HEK293T (cell line): ENCODE measurements around the gene GJB5.

ENCODE experiments used
- CTCF ChIA-PET: fragments of 350-600 bp; formaldehyde crosslinking; extraction: SDS; loops from one replicate; lab custom pipeline; 2021; ENCODE audit warnings: antibody characterized with exemption, inconsistent platforms; lab: Yijun Ruan, JAX
- POLR2A ChIA-PET: fragments of 350-600 bp; formaldehyde crosslinking; extraction: SDS; loops from one replicate; lab custom pipeline; 2020; ENCODE audit warnings: antibody characterized with exemption, inconsistent platforms; lab: Yijun Ruan, JAX
- DNase-seq: peaks from one replicate; pipeline ENCODE4 v3.0.0; 2012; ENCODE audit warnings: mixed read lengths; ENCODE audit errors: extremely low spot score
- ARNT ChIP-seq: fragments of 450-650 bp; IDR thresholded peaks from 2 replicates; pipeline ENCODE4 v1.6.1; 2017; ENCODE audit warnings: mild to moderate bottlenecking
- BHLHE40 ChIP-seq: fragments of 450-650 bp; IDR thresholded peaks from 2 replicates; pipeline ENCODE4 v1.6.1; 2016; ENCODE audit warnings: mild to moderate bottlenecking, moderate library complexity, borderline replicate concordance
- CTBP1 ChIP-seq: fragments of 450-650 bp; IDR thresholded peaks from 2 replicates; pipeline ENCODE4 v1.6.1; 2016; ENCODE audit warnings: borderline replicate concordance
- ELF4 ChIP-seq: fragments of 450-650 bp; IDR thresholded peaks from 2 replicates; pipeline ENCODE4 v1.6.1; 2017; ENCODE audit warnings: antibody characterized with exemption
- FOXA1 ChIP-seq: fragments of 450-650 bp; IDR thresholded peaks from 2 replicates; pipeline ENCODE4 v1.6.1; 2016; ENCODE audit warnings: mild to moderate bottlenecking
- FOXK2 ChIP-seq: fragments of 450-650 bp; IDR thresholded peaks from 2 replicates; pipeline ENCODE4 v1.6.1; 2016; ENCODE audit warnings: mild to moderate bottlenecking
- FOXM1 ChIP-seq: fragments of 450-650 bp; IDR thresholded peaks from 2 replicates; pipeline ENCODE4 v1.6.1; 2017; ENCODE audit warnings: mild to moderate bottlenecking, borderline replicate concordance
- HDGF ChIP-seq: fragments of 450-650 bp; IDR thresholded peaks from 2 replicates; pipeline ENCODE4 v1.6.1; 2017; ENCODE audit warnings: antibody characterized with exemption, borderline replicate concordance
- L3MBTL2 ChIP-seq: fragments of 450-650 bp; conservative IDR thresholded peaks from 2 replicates; pipeline ENCODE4 v1.6.1; 2016; ENCODE audit warnings: mild to moderate bottlenecking
- LEF1 ChIP-seq: fragments of 450-650 bp; IDR thresholded peaks from 2 replicates; pipeline ENCODE4 v1.6.1; 2017; ENCODE audit warnings: mild to moderate bottlenecking, borderline replicate concordance
- NFRKB ChIP-seq: fragments of 450-650 bp; IDR thresholded peaks from 2 replicates; pipeline ENCODE4 v1.6.1; 2016; ENCODE audit warnings: mild to moderate bottlenecking, moderate library complexity
- SP1 ChIP-seq: fragments of 450-650 bp; IDR thresholded peaks from 2 replicates; pipeline ENCODE4 v1.6.1; 2017
- SUZ12 ChIP-seq: fragments of 450-650 bp; IDR thresholded peaks from 2 replicates; pipeline ENCODE4 v1.6.1; 2016; ENCODE audit warnings: mild to moderate bottlenecking
- TARDBP ChIP-seq: fragments of 450-650 bp; IDR thresholded peaks from 2 replicates; pipeline ENCODE4 v1.6.1; 2016
- ZNF384 ChIP-seq: fragments of 450-650 bp; IDR thresholded peaks from 2 replicates; pipeline ENCODE4 v1.6.1; 2016
- TF ChIP-seq, protein P1 (sequence below): fragments of 450-650 bp; IDR thresholded peaks from 2 replicates; pipeline ENCODE4 v1.6.1; 2016

GJB5 gene

DNA sequence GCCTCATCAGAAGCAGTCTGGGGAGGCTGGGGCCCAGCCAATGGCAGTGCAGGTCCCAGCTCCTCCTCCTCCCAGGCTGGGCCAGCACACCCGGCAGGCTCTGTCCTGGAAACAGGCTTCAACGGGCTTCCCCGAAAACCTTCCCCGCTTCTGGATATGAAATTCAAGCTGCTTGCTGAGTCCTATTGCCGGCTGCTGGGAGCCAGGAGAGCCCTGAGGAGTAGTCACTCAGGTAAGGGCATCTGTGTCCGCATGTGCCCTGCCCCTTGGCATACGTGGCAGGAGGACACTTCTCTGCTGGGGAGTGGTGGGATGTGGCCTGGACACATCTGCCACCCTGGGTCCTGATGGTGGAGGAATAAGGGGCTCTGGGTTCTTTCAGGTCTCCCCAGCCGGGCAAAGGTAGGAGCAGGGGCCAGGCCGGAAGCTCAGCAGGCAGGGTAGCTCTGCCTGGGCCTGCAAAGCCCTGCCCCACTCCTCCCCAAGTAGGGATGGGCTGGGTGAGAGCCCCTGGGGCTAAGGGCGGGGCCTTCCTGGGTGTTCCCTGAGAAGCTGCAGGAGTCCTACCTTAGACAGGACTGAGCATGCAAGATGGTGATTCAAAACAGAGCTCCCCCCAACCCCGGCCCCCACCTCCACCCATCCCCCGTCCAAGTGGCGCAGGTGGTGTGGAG is at the start of gene GJB5:
TSS of gene GJB5 (plus strand) at position 84 of the 674 bp plus-strand sequence. CDS start 2,284 bp downstream, outside the sequence.
- ChIA-PET POLR2A (no interaction called here), CTCF (interaction anchor here (0.6 to 1.5 kb wide), 2 partner anchors 12 to 533 kb away, joined by 3 to 6 read pairs; no protein-coding TSS in a partner anchor)
- DNase-seq = no peak
- TF ChIP-seq ARNT = no peak
- TF ChIP-seq TARDBP = no peak
- TF ChIP-seq FOXK2 = no peak
- TF ChIP-seq NFRKB = no peak

DNA sequence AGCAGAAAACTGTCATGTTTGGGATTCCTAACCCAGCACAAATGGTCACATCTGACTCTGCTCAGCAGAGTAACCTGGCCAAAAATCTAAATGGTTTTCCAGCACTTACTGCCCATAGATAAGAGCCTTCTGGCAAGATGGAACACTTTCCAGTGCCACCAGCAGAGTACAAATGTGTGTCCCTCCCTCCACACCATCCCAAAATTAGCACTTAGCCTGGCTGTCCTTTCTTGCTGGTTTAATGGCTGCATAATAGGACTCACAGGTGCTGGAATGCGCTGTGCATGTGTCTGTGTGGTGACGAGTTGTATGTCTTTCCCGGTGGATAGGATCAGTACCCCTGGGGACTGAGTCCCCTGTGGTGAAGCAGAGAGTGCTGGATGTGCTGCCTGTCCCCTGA is 49.8 kb upstream of the GJB5 start:
- CTCF ChIA-PET = no interaction called here
- TF ChIP-seq NFRKB = no peak
- no peak for TF ChIP-seq SUZ12
- TF ChIP-seq HDGF = no peak
- TF ChIP-seq BHLHE40 = no peak
- TF ChIP-seq CTBP1 = no peak
- no peak for TF ChIP-seq FOXK2
- TF ChIP-seq FOXA1 = no peak
- TF ChIP-seq, protein P1, sequence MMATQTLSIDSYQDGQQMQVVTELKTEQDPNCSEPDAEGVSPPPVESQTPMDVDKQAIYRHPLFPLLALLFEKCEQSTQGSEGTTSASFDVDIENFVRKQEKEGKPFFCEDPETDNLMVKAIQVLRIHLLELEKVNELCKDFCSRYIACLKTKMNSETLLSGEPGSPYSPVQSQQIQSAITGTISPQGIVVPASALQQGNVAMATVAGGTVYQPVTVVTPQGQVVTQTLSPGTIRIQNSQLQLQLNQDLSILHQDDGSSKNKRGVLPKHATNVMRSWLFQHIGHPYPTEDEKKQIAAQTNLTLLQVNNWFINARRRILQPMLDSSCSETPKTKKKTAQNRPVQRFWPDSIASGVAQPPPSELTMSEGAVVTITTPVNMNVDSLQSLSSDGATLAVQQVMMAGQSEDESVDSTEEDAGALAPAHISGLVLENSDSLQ = no peak
- no peak for TF ChIP-seq L3MBTL2
- TF ChIP-seq ELF4 = no peak
- TF ChIP-seq ARNT = no peak
- TF ChIP-seq LEF1 = no peak
- POLR2A ChIA-PET = interaction anchor here (0.9 kb wide), 1 partner anchor 9 kb away, joined by 3 read pairs; no protein-coding TSS in a partner anchor
- DNase-seq = no peak

DNA sequence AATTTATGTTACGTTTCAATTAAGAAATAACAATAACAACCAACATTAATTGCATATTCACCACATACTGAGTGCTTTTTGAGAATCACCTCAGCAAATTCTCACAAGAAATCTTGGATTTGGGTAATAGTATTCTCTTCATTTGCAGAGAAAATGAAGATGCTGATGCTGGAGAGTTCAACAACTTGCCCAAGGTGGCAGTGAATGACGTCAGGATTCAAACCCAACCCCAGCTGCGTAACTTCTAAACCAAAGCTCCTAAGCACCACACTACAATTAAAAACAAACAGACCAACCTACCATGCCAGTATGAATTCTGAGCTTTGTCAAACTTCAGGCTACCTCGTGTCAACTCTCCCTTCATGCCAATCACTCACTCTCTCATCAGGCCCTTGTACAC is 46.7 kb upstream of the GJB5 start:
- ChIA-PET CTCF (interaction anchor here (0.7 kb wide), 1 partner anchor 67 kb away, joined by 8 read pairs; no protein-coding TSS in a partner anchor), POLR2A (no interaction called here)
- no peak for TF ChIP-seq FOXK2
- TF ChIP-seq, protein P1 = no peak
- no peak for TF ChIP-seq L3MBTL2
- no peak for TF ChIP-seq NFRKB
- DNase-seq = no peak

DNA sequence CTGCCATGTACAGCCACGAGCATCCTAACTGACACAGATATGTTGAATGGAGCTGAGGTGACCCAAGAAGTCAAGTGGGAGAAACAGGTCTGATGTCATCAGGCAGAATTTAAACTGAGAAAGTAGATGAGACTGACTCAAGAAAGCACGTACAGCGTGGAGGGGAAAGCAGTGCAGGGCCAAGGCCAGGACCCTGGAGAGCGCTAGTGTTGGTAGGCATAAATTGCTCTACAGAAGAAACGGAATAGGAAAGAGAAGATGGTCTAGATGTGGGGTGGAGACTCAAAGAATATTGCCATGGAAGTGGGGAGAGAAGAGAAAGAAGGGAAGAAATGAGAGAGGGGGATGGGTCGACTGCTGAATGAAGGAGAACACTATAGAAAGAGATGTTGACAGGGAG is 45.3 kb upstream of the GJB5 start:
- POLR2A ChIA-PET = no interaction called here
- no peak for TF ChIP-seq ELF4
- TF ChIP-seq CTBP1 = no peak
- TF ChIP-seq ARNT = no peak
- TF ChIP-seq FOXM1 = no peak
- no peak for TF ChIP-seq SUZ12
- TF ChIP-seq LEF1 = no peak
- no peak for TF ChIP-seq NFRKB
- CTCF ChIA-PET = interaction anchor here (1.0 kb wide), 1 partner anchor 25 kb away, joined by 3 read pairs; no protein-coding TSS in a partner anchor
- no peak for DNase-seq

DNA sequence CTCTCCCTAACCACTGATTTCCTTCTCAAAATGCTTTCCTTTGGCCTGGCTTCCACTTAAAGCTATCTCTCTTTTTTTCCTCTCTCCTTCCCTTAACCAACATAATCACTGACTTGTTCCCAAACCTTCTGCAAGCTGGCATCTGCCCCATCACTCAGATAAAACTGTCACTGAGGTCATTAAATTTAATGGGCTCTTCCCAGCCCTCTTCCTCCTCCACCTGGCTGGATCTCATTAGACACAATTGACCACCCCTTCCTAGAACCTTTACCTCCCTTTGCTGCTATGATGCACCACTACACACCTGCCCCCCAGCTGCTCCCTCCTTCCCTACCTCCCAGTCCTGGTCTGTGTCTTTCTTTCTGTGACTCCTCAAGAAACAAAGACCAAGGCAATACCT is 44.0 kb upstream of the GJB5 start:
- TF ChIP-seq BHLHE40 (no peak), FOXK2 (no peak), FOXA1 (no peak), CTBP1 (no peak), SP1 (no peak), ZNF384 (no peak), ARNT (no peak), TARDBP (no peak), L3MBTL2 (no peak), SUZ12 (no peak), LEF1 (no peak), FOXM1 (no peak), HDGF (no peak), NFRKB (no peak), ELF4 (no peak)
- TF ChIP-seq, protein P1 = no peak
- CTCF ChIA-PET = interaction anchor here (1.0 kb wide), 1 partner anchor 24 kb away, joined by 3 read pairs; no protein-coding TSS in a partner anchor
- no peak for DNase-seq
- POLR2A ChIA-PET = no interaction called here

DNA sequence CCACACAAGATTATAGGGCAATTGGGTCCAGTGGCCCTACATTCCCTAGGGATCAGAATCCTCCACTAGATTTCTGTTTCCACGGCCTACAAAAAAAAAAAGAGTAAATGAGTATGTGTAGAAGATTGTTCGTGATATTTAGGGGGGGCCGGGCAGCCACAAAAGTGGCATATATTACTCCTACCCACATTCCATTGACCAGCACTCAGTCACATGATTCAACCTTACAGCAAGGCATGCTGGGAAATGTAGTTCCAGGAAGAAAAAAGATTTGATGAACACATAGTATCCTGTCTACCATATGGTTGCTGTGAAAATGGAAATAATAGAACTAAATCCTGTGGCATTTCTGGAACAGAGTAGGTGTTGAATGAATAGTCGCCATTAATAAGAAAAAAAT is 43.4 kb upstream of the GJB5 start:
- CTCF ChIA-PET = no interaction called here
- no peak for DNase-seq
- POLR2A ChIA-PET = no interaction called here

DNA sequence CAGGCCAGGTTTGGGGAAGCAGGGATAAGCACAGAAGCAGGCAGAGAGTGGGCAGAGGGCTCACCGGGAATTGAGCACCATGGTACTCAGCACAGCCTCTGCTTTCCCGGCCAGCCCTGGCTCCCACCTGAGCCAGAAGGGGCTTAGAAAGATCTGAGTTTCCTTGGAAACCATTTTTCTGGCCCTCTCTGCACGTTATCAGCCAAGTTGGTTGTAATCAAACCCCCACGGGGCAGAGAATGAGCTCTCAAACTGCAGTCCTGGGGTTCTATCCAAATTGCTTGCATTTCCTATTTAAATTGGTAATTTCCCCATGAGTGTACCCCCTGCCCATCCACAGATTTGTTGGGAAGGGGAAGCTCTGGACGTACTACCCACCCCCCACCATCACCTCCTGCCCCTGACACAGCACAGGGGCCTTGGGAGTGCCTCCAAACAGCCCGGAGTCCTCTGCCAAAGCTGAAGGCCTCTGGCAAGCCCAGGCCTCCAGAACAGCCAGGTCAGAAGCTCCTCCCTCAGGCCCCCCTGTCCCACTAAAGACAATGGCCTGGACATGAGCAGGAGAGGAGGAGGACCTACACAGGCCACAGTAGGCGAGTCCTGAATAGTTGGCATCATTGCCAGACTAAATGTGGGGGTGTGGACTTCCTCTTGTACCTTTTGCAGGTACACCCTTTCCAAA is 42.7 kb upstream of the GJB5 start:
- POLR2A ChIA-PET = no interaction called here
- no peak for DNase-seq
- CTCF ChIA-PET = no interaction called here
- TF ChIP-seq CTBP1 = no peak
- TF ChIP-seq TARDBP = no peak
- TF ChIP-seq ELF4 = no peak
- TF ChIP-seq, protein P1 = no peak
- no peak for TF ChIP-seq ARNT
- no peak for TF ChIP-seq SP1
- TF ChIP-seq L3MBTL2 = no peak
- no peak for TF ChIP-seq HDGF
- TF ChIP-seq FOXA1 = no peak
- TF ChIP-seq NFRKB = no peak
- TF ChIP-seq SUZ12 = no peak
- TF ChIP-seq BHLHE40 = no peak

More for the DNA sequence above, 43.4 kb upstream of the GJB5 start:
- no peak for TF ChIP-seq FOXK2
- no peak for TF ChIP-seq LEF1
